Measurements from ENCODE around the gene KLLN.
A peak's percentile ranks its signal among the peaks of the same experiment; 100 is the strongest.
"Not testable (repeated sequence)": the region's sequence is repeated elsewhere in the genome, so short reads cannot be mapped to it uniquely, and the experiment has no call there.

Gene KLLN
- total RNA-seq: 0.32 to 1.9 (median 1.2) reads per million in 9 experiments

- DNase-seq (peak; percentile 67 to 74 (median 74)), ATAC-seq (replicated peaks) (peak; percentile 39)
- H3K4me3 Mint-ChIP-seq: peak within 1 kb of the TSS; percentile 95 to 100
- peak within 1 kb of the TSS; percentile 89 to 98 for H3K27ac Mint-ChIP-seq
- no peaks in the 10 kb centered on the region for H3K27me3 Mint-ChIP-seq
- peaks cover 35 to 46% of the 10 kb centered on the region in 2 donors for H3K4me1 Mint-ChIP-seq (ENCODE audit: low read depth in 2 of 2)
- H3K36me3 Mint-ChIP-seq (ENCODE audit: insufficient read depth): peaks cover 39% of the 10 kb centered on the region
- no peaks in the 10 kb centered on the region for H3K9me3 Mint-ChIP-seq
Measured at GRCh38 chr10:87863053-87863943, at the start of gene KLLN, which contains the start of gene PTEN. Gene KLLN, minus strand, starts transcription at chr10:87863533. Its CDS starts 1,046 bp downstream, at chr10:87862487. Gene PTEN, plus strand, starts transcription at chr10:87863625. Its CDS starts 845 bp downstream, at chr10:87864470.

- H3K4me3 Mint-ChIP-seq; ATAC-seq (replicated peaks); DNase-seq; H3K27ac Mint-ChIP-seq; H3K27me3 Mint-ChIP-seq; H3K9me3 Mint-ChIP-seq: not testable (repeated sequence)
- Mint-ChIP-seq H3K36me3 (ENCODE audit: insufficient read depth) (peaks cover 34% of the 10 kb centered on the region), H3K4me1 (ENCODE audit: low read depth in 2 of 2) (peaks cover 56 to 83% of the 10 kb centered on the region in 2 donors)
Measured at GRCh38 chr10:87903396-87903795, 40.1 kb upstream of the KLLN start.

- H3K4me1 Mint-ChIP-seq (ENCODE audit: low read depth in 2 of 2): peaks cover 33 to 54% of the 10 kb centered on the region in 2 donors
- H3K4me3 Mint-ChIP-seq; H3K36me3 Mint-ChIP-seq (ENCODE audit: insufficient read depth); H3K9me3 Mint-ChIP-seq; ATAC-seq (replicated peaks); H3K27me3 Mint-ChIP-seq; H3K27ac Mint-ChIP-seq; DNase-seq: not testable (repeated sequence)
Measured at GRCh38 chr10:87897957-87898356, 34.6 kb upstream of the KLLN start.

GRCh38 chr10:87896216-87896615 lies 32.9 kb upstream of the KLLN start:
- Mint-ChIP-seq H3K36me3 (ENCODE audit: insufficient read depth) (peaks cover 2% of the 10 kb centered on the region), H3K27ac (peak overlapping the region in 1 of 2 donors; percentile 28), H3K4me1 (ENCODE audit: low read depth in 2 of 2) (peaks cover 28 to 50% of the 10 kb centered on the region in 2 donors), H3K27me3 (no peaks in the 10 kb centered on the region), H3K4me3 (no peak overlapping the region), H3K9me3 (no peaks in the 10 kb centered on the region)
- DNase-seq (no peak), ATAC-seq (replicated peaks) (no peak)

- no peaks in the 10 kb centered on the region for H3K27me3 Mint-ChIP-seq
- no peak for ATAC-seq (replicated peaks)
- H3K4me3 Mint-ChIP-seq: no peak overlapping the region
- peaks cover 23 to 48% of the 10 kb centered on the region in 2 donors for H3K4me1 Mint-ChIP-seq (ENCODE audit: low read depth in 2 of 2)
- peak overlapping the region in 1 of 2 donors; percentile 26 for H3K27ac Mint-ChIP-seq
- H3K36me3 Mint-ChIP-seq (ENCODE audit: insufficient read depth): peaks cover 2% of the 10 kb centered on the region
- DNase-seq: no peak
- H3K9me3 Mint-ChIP-seq: no peaks in the 10 kb centered on the region
Measured at GRCh38 chr10:87895430-87895829, 32.1 kb upstream of the KLLN start.

GRCh38 chr10:87887548-87888289 lies 24.4 kb upstream of the KLLN start:
- ATAC-seq (replicated peaks) (no peak), DNase-seq (no peak)
- Mint-ChIP-seq H3K4me3 (no peak overlapping the region), H3K4me1 (ENCODE audit: low read depth in 2 of 2) (peaks cover 19 to 50% of the 10 kb centered on the region in 2 donors), H3K27ac (peak overlapping the region in 1 of 2 donors; percentile 22), H3K27me3 (no peaks in the 10 kb centered on the region), H3K36me3 (ENCODE audit: insufficient read depth) (peaks cover 6% of the 10 kb centered on the region), H3K9me3 (peaks cover 3 to 16% of the 10 kb centered on the region in 2 donors)

GRCh38 chr10:87887146-87887545 lies 23.8 kb upstream of the KLLN start:
- Mint-ChIP-seq H3K4me1 (ENCODE audit: low read depth in 2 of 2) (peaks cover 15 to 47% of the 10 kb centered on the region in 2 donors), H3K27ac (peak overlapping the region in 1 of 2 donors; percentile 22), H3K27me3 (no peaks in the 10 kb centered on the region), H3K36me3 (ENCODE audit: insufficient read depth) (peaks cover 6% of the 10 kb centered on the region), H3K4me3 (no peak overlapping the region), H3K9me3 (peaks cover 3 to 16% of the 10 kb centered on the region in 2 donors)
- ATAC-seq (replicated peaks) (no peak), DNase-seq (no peak)

GRCh38 chr10:87886635-87887034 lies 23.3 kb upstream of the KLLN start:
- peak overlapping the region in 1 of 2 donors; percentile 22 for H3K27ac Mint-ChIP-seq
- DNase-seq: no peak
- H3K4me3 Mint-ChIP-seq: no peak overlapping the region
- ATAC-seq (replicated peaks): no peak
- H3K4me1 Mint-ChIP-seq (ENCODE audit: low read depth in 2 of 2): peaks cover 20 to 51% of the 10 kb centered on the region in 2 donors
- H3K9me3 Mint-ChIP-seq: peaks cover 3 to 16% of the 10 kb centered on the region in 2 donors
- H3K27me3 Mint-ChIP-seq: no peaks in the 10 kb centered on the region
- peaks cover 6% of the 10 kb centered on the region for H3K36me3 Mint-ChIP-seq (ENCODE audit: insufficient read depth)

GRCh38 chr10:87882555-87883294 lies 19.4 kb upstream of the KLLN start:
- no peak for DNase-seq
- Mint-ChIP-seq H3K36me3 (ENCODE audit: insufficient read depth) (peaks cover 10% of the 10 kb centered on the region), H3K4me1 (ENCODE audit: low read depth in 2 of 2) (peaks cover 25 to 52% of the 10 kb centered on the region in 2 donors), H3K9me3 (peaks cover 3 to 16% of the 10 kb centered on the region in 2 donors), H3K4me3 (no peak overlapping the region), H3K27me3 (no peaks in the 10 kb centered on the region), H3K27ac (peak overlapping the region in 1 of 2 donors; percentile 44)
- no peak for ATAC-seq (replicated peaks)

- H3K4me3 Mint-ChIP-seq; H3K9me3 Mint-ChIP-seq; H3K27me3 Mint-ChIP-seq; DNase-seq; ATAC-seq (replicated peaks); H3K36me3 Mint-ChIP-seq (ENCODE audit: insufficient read depth): not testable (repeated sequence)
- H3K4me1 Mint-ChIP-seq (ENCODE audit: low read depth in 2 of 2): peaks cover 20 to 45% of the 10 kb centered on the region in 2 donors
- peak overlapping the region in 1 of 2 donors; percentile 44 for H3K27ac Mint-ChIP-seq
Measured at GRCh38 chr10:87881373-87882059, 18.2 kb upstream of the KLLN start.

- Mint-ChIP-seq H3K36me3 (ENCODE audit: insufficient read depth) (peaks cover 9% of the 10 kb centered on the region), H3K27ac (peak overlapping the region in 1 of 2 donors; percentile 41), H3K27me3 (no peaks in the 10 kb centered on the region), H3K9me3 (no peaks in the 10 kb centered on the region), H3K4me3 (no peak overlapping the region), H3K4me1 (ENCODE audit: low read depth in 2 of 2) (peaks cover 15 to 40% of the 10 kb centered on the region in 2 donors)
- ATAC-seq (replicated peaks) (no peak), DNase-seq (no peak)
Measured at GRCh38 chr10:87880336-87880735, 17.0 kb upstream of the KLLN start.

- Mint-ChIP-seq H3K9me3 (no peaks in the 10 kb centered on the region), H3K4me3 (no peak overlapping the region), H3K27me3 (no peaks in the 10 kb centered on the region), H3K27ac (peak overlapping the region in 1 of 2 donors; percentile 31), H3K36me3 (ENCODE audit: insufficient read depth) (peaks cover 9% of the 10 kb centered on the region), H3K4me1 (ENCODE audit: low read depth in 2 of 2) (peaks cover 15 to 51% of the 10 kb centered on the region in 2 donors)
- ATAC-seq (replicated peaks) (no peak), DNase-seq (no peak)
Measured at GRCh38 chr10:87878664-87879459, 15.5 kb upstream of the KLLN start.
